WTC11 (cell line): ENCODE measurements around the gene KRABD2.

Source experiments
- ATF1 ChIP-seq: sonication (generic); formaldehyde crosslinking; IDR thresholded peaks from 2 replicates; pipeline ENCODE4 v1.8.1; 2023; ENCODE audit warnings: mild to moderate bottlenecking, moderate library complexity, missing genetic modification reagents
- ATF3 ChIP-seq: sonication (generic); formaldehyde crosslinking; conservative IDR thresholded peaks from 2 replicates; pipeline ENCODE4 v1.8.1; 2022; ENCODE audit warnings: mild to moderate bottlenecking, missing genetic modification reagents
- ATF6 ChIP-seq: sonication (generic); formaldehyde crosslinking; IDR thresholded peaks from 2 replicates; pipeline ENCODE4 v1.8.1; 2023; ENCODE audit warnings: mild to moderate bottlenecking, missing genetic modification reagents
- CDX4 ChIP-seq: fragments of 250-450 bp; sonication (Bioruptor Pico); IDR thresholded peaks from 2 replicates; pipeline ENCODE4 v1.9.0; 2021; ENCODE audit warnings: moderate library complexity, mild to moderate bottlenecking, inconsistent platforms, borderline replicate concordance
- CREB1 ChIP-seq: sonication (generic); formaldehyde crosslinking; IDR thresholded peaks from 2 replicates; pipeline ENCODE4 v1.8.0; 2023; ENCODE audit warnings: mild to moderate bottlenecking, missing genetic modification reagents
- EMX1 ChIP-seq: fragments of 250-450 bp; sonication (Bioruptor Pico); IDR thresholded peaks from 2 replicates; pipeline ENCODE4 v1.8.0; 2021; ENCODE audit warnings: mild to moderate bottlenecking
- FOXJ3 ChIP-seq: sonication (generic); formaldehyde crosslinking; IDR thresholded peaks from 2 replicates; pipeline ENCODE4 v1.9.0; 2021; ENCODE audit warnings: missing genetic modification reagents, mild to moderate bottlenecking, borderline replicate concordance
- FOXP4 ChIP-seq: sonication (generic); formaldehyde crosslinking; IDR thresholded peaks from 2 replicates; pipeline ENCODE4 v1.8.0; 2022; ENCODE audit warnings: mild to moderate bottlenecking, missing genetic modification reagents
- HMGA2 ChIP-seq: fragments of 250-450 bp; sonication (Bioruptor Pico); IDR thresholded peaks from 2 replicates; pipeline ENCODE4 v1.4.0; 2021; ENCODE audit warnings: mild to moderate bottlenecking, moderate library complexity
- HMGXB4 ChIP-seq: sonication (generic); formaldehyde crosslinking; IDR thresholded peaks from 2 replicates; pipeline ENCODE4 v1.8.1; 2023; ENCODE audit warnings: mild to moderate bottlenecking, moderate library complexity, missing genetic modification reagents
- JUN ChIP-seq: sonication (generic); formaldehyde crosslinking; IDR thresholded peaks from 2 replicates; pipeline ENCODE4 v1.8.0; 2023; ENCODE audit warnings: mild to moderate bottlenecking, missing genetic modification reagents
- NFATC4 ChIP-seq: fragments of 250-450 bp; sonication (Bioruptor Pico); IDR thresholded peaks from 2 replicates; pipeline ENCODE4 v1.9.0; 2021; ENCODE audit warnings: mild to moderate bottlenecking
- NFYB ChIP-seq: sonication (generic); formaldehyde crosslinking; conservative IDR thresholded peaks from 2 replicates; pipeline ENCODE4 v1.8.0; 2022; ENCODE audit warnings: low read depth, missing genetic modification reagents
- NR1H2 ChIP-seq: sonication (generic); formaldehyde crosslinking; IDR thresholded peaks from 2 replicates; pipeline ENCODE4 v1.9.0; 2021; ENCODE audit warnings: mild to moderate bottlenecking, moderate library complexity, missing genetic modification reagents
- PRRX2 ChIP-seq: fragments of 250-450 bp; sonication (Bioruptor Pico); IDR thresholded peaks from 2 replicates; pipeline ENCODE4 v1.8.0; 2021; ENCODE audit warnings: mild to moderate bottlenecking
- RORB ChIP-seq: fragments of 250-450 bp; sonication (Bioruptor Pico); IDR thresholded peaks from 2 replicates; pipeline ENCODE4 v1.9.0; 2021; ENCODE audit warnings: mild to moderate bottlenecking
- SMAD3 ChIP-seq: sonication (generic); formaldehyde crosslinking; IDR thresholded peaks from 2 replicates; pipeline ENCODE4 v1.8.0; 2022; ENCODE audit warnings: missing genetic modification reagents, mild to moderate bottlenecking, borderline replicate concordance
- STAT6 ChIP-seq: sonication (generic); formaldehyde crosslinking; conservative IDR thresholded peaks from 2 replicates; pipeline ENCODE4 v1.8.1; 2023; ENCODE audit warnings: mild to moderate bottlenecking, low read depth, missing genetic modification reagents, moderate library complexity
- ZBTB21 ChIP-seq: sonication (generic); formaldehyde crosslinking; IDR thresholded peaks from 2 replicates; pipeline ENCODE4 v1.8.1; 2023; ENCODE audit warnings: mild to moderate bottlenecking, missing genetic modification reagents, borderline replicate concordance
- ZBTB43 ChIP-seq: sonication (generic); formaldehyde crosslinking; IDR thresholded peaks from 2 replicates; pipeline ENCODE4 v1.8.1; 2023; ENCODE audit warnings: mild to moderate bottlenecking, missing genetic modification reagents
- ZNF138 ChIP-seq: sonication (generic); formaldehyde crosslinking; conservative IDR thresholded peaks from 2 replicates; pipeline ENCODE4 v1.8.1; 2022; ENCODE audit warnings: mild to moderate bottlenecking, moderate library complexity, missing genetic modification reagents
- ZNF219 ChIP-seq: sonication (generic); formaldehyde crosslinking; IDR thresholded peaks from 2 replicates; pipeline ENCODE4 v1.8.0; 2023; ENCODE audit warnings: missing genetic modification reagents, mild to moderate bottlenecking, borderline replicate concordance
- ZNF232 ChIP-seq: sonication (generic); formaldehyde crosslinking; IDR thresholded peaks from 2 replicates; pipeline ENCODE4 v1.8.0; 2022; ENCODE audit warnings: mild to moderate bottlenecking, missing genetic modification reagents
- ZNF263 ChIP-seq: sonication (generic); formaldehyde crosslinking; IDR thresholded peaks from 2 replicates; pipeline ENCODE4 v1.8.1; 2022; ENCODE audit warnings: low read depth, mild to moderate bottlenecking, moderate library complexity, missing genetic modification reagents
- ZNF281 ChIP-seq: sonication (generic); formaldehyde crosslinking; IDR thresholded peaks from 2 replicates; pipeline ENCODE4 v1.8.0; 2023; ENCODE audit warnings: mild to moderate bottlenecking, missing genetic modification reagents
- ZNF671 ChIP-seq: fragments of 250-450 bp; sonication (Bioruptor Pico); IDR thresholded peaks from 2 replicates; pipeline ENCODE4 v1.8.0; 2021; ENCODE audit warnings: mild to moderate bottlenecking

Gene KRABD2

GRCh38 chr17:8383143-8383822 lies 6.8 kb upstream of the KRABD2 start, which contains the start of gene RPL26 (continued):
- TF ChIP-seq HMGA2 (CRISPR knock-in tag) (peak; percentile 5; the same call in 1 of the 2 replicates), ZNF263 (no peak), ZNF219 (CRISPR knock-in tag) (peak; percentile 36; the same call in 1 of the 2 replicates), STAT6 (CRISPR knock-in tag) (0 out of 2 replicates have a peak, but pooled peaks have one; percentile 38), NFYB (0 out of 2 replicates have a peak, but pooled peaks have one; percentile 26), ZBTB21 (CRISPR knock-in tag) (0 out of 2 replicates have a peak, but pooled peaks have one; percentile 48), FOXP4 (CRISPR knock-in tag) (peak; percentile 59), EMX1 (CRISPR knock-in tag) (no peak), ZNF671 (no peak), PRRX2 (CRISPR knock-in tag) (no peak), ZNF281 (no peak), ATF1 (CRISPR knock-in tag) (no peak), FOXJ3 (no peak), CREB1 (no peak), NR1H2 (CRISPR knock-in tag) (no peak), ATF3 (no peak), CDX4 (CRISPR knock-in tag) (no peak), ZBTB43 (CRISPR knock-in tag) (peak; percentile 82), RORB (CRISPR knock-in tag) (no peak), HMGXB4 (CRISPR knock-in tag) (peak; percentile 94), ZNF232 (CRISPR knock-in tag) (no peak; the same call in 1 of the 2 replicates), JUN (no peak), NFATC4 (no peak), SMAD3 (CRISPR knock-in tag) (no peak), ZNF138 (CRISPR knock-in tag) (peak; percentile 63; the same call in 1 of the 2 replicates), ATF6 (CRISPR knock-in tag) (no peak)
